ENCODE results near the gene ERMN.

- TF ChIP-seq POLR2A (IDR thresholded peaks at IDR 0.05; ENCODE audit: low read depth, low read length): no peak
- no peak for TF ChIP-seq POLR2AphosphoS5 (IDR thresholded peaks at IDR 0.05; ENCODE audit: low read depth, low read length)
- TF ChIP-seq PAX5 (IDR thresholded peaks at IDR 0.05; ENCODE audit: insufficient read depth, low read length, severe bottlenecking): no peak
- no peak for TF ChIP-seq SPI1 (IDR thresholded peaks at IDR 0.05; ENCODE audit: low read depth, low read length)
- no peak for TF ChIP-seq TAF1 (IDR thresholded peaks at IDR 0.05; ENCODE audit: low read depth, low read length)
Observed at GRCh38 chr2:157361526-157361925, 35.9 kb upstream of the ERMN start.

All from GM12891 (cell line).